H1 (cell line): ENCODE data around the gene CCDC196. TPM values are rescaled to one million over a fixed set of nuclear protein-coding genes. Genes with fewer than 3 reads are reported as not detected.

ENCODE experiments used
- polyA plus RNA-seq, 7 experiments: library from polyadenylated mRNA; depleted of rRNA in 3 of 7; stranded (reverse) in 5 of 7; unstranded in 2 of 7; fragments of >200 nt in 5 of 7; fragments of 200-250 nt in 2 of 7; gene quantifications; 1 replicate in 5 of 7; 2 replicates in 1 of 7; 4 replicates in 1 of 7; pipeline versions ENCODE4 v1.2.1 to v1.2.3, GENCODE V29; 2011 to 2013; ENCODE audit warnings: missing spikeins in 2 of 7, mixed read lengths in 2 of 7
- total RNA-seq: library from RNA; stranded (reverse); fragmentation: NEBNext Ultra II Directional; extraction: Animal tissue kit (Norgen Biotek cat#: 25700); gene quantifications from 2 replicates; pipeline ENCODE4 v1.2.1, GENCODE V29; 2021
- TF ChIP-seq, protein P1 (sequence below): IDR thresholded peaks from 2 replicates; pipeline ENCODE4 v1.6.1; 2012; ENCODE audit warnings: low read length, inconsistent platforms

The CCDC196 gene
- total and polyA plus RNA-seq, 2 of the 8 experiments (the other 6 are each of a cell fraction or from before 2014, with no cell fraction given) = not detected

- TF ChIP-seq, protein P1, sequence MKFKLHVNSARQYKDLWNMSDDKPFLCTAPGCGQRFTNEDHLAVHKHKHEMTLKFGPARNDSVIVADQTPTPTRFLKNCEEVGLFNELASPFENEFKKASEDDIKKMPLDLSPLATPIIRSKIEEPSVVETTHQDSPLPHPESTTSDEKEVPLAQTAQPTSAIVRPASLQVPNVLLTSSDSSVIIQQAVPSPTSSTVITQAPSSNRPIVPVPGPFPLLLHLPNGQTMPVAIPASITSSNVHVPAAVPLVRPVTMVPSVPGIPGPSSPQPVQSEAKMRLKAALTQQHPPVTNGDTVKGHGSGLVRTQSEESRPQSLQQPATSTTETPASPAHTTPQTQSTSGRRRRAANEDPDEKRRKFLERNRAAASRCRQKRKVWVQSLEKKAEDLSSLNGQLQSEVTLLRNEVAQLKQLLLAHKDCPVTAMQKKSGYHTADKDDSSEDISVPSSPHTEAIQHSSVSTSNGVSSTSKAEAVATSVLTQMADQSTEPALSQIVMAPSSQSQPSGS = no peak
Observed at GRCh38 chr14:66495218-66496098, 9.3 kb downstream of the CCDC196 start (continued).
